K562 (cell line): ENCODE results near the gene PARP4. TPM values are rescaled to one million over a fixed set of nuclear protein-coding genes. Genes with fewer than 3 reads are reported as not detected.
A peak's percentile ranks its signal among the peaks of the same experiment; 100 is the strongest.
"Not testable (repeated sequence)": the region's sequence is repeated elsewhere in the genome, so short reads cannot be mapped to it uniquely, and the experiment has no call there.

Source experiments
- ATAC-seq: fragments of 200-7000 bp; cut with Tn5 transposase; 3 replicates; pipeline ENCODE4 v1.9.1; 2020; ENCODE audit warnings: moderate library complexity
- BruUV-seq: library from RNA; stranded (reverse); fragments of 400-500 nt; replicated peaks from 2 replicates; lab custom pipeline; 2021; lab: Mats Ljungman, UMichigan
- CTCF ChIA-PET: fragments of 300-600 bp; formaldehyde crosslinking; extraction: SDS; loops from one replicate; lab custom pipeline; 2021; ENCODE audit warnings: low intra/inter-chr PET ratio; lab: Yijun Ruan, JAX
- POLR2A ChIA-PET: fragments of 300-600, 350-650 bp; sonication (Branson Sonifier 250); formaldehyde crosslinking; extraction: SDS; loops from one replicate; lab custom pipeline; 2021; ENCODE audit warnings: antibody characterized with exemption, inconsistent platforms; lab: Yijun Ruan, JAX
- DNase-seq, 4 experiments: peaks; one replicate each; pipeline versions ENCODE4 v3.0.0 to v3.0.0-alpha.2; 2011 to 2018; ENCODE audit warnings: low spot score in 3 of 4, mixed read lengths in 3 of 4; ENCODE audit errors: extremely low read depth in 1 of 4
- FAIRE-seq: peaks from 2 replicates; lab custom pipeline; 2011; peaks lifted over from hg19 to GRCh38; lab: Jason Lieb, UNC
- H2AFZ ChIP-seq: 2 replicates; pipeline ENCODE4 v1.6.0; 2011; ENCODE audit warnings: low read depth, low read length, control low read depth, inconsistent platforms
- H3K27ac ChIP-seq: fragments of 200-600 bp; 3 replicates; pipeline ENCODE4 v1.8.0; 2011; ENCODE audit warnings: low read depth, mild to moderate bottlenecking, control low read depth, inconsistent platforms, low read length, moderate library complexity, mixed read lengths; ENCODE audit errors: extremely low read depth
- H3K27me3 ChIP-seq, 2 experiments: fragments of 300-600 bp in 1 of 2; 2 replicates in 1 of 2; 3 replicates in 1 of 2; pipeline versions ENCODE4 v1.6.0 to v1.8.0; 2011; ENCODE audit warnings: inconsistent platforms in 2 of 2, low read length in 2 of 2, mild to moderate bottlenecking in 1 of 2, mixed read lengths in 1 of 2, moderate library complexity in 1 of 2; ENCODE audit not compliant: control insufficient read depth in 2 of 2, insufficient read depth in 2 of 2
- H3K36me3 ChIP-seq: fragments of 300-600 bp; 3 replicates; pipeline ENCODE4 v1.8.0; 2011; ENCODE audit warnings: mild to moderate bottlenecking, low read length, inconsistent platforms; ENCODE audit not compliant: control insufficient read depth, insufficient read depth
- H3K4me1 ChIP-seq, 2 experiments: fragments of 200-600 bp in 1 of 2; replicated peaks in 1 of 2; 2 replicates in 1 of 2; 3 replicates in 1 of 2; pipeline versions ENCODE4 v1.5.1 to v1.8.0; 2011; ENCODE audit warnings: inconsistent platforms in 2 of 2, low read length in 2 of 2, mild to moderate bottlenecking in 1 of 2, mixed read lengths in 1 of 2, moderate library complexity in 1 of 2; ENCODE audit not compliant: control insufficient read depth in 2 of 2, insufficient read depth in 2 of 2
- H3K4me2 ChIP-seq: 2 replicates; pipeline ENCODE4 v1.6.1; 2011; ENCODE audit warnings: low read length, control low read depth, inconsistent platforms, mixed read lengths; ENCODE audit not compliant: insufficient read depth
- H3K4me3 ChIP-seq: fragments of 200-600 bp; sonication (generic), shearing (Covaris generic); 2 replicates; pipeline ENCODE4 v1.5.1; 2016; ENCODE audit warnings: control low read depth, inconsistent platforms
- H3K79me2 ChIP-seq: fragments of 200-600 bp; 3 replicates; pipeline ENCODE4 v1.8.0; 2011; ENCODE audit warnings: low read length, inconsistent platforms; ENCODE audit not compliant: control insufficient read depth, insufficient read depth
- H3K9ac ChIP-seq, 2 experiments: 2 replicates each; pipeline versions ENCODE4 v1.6.0 to v1.6.1; 2011; ENCODE audit warnings: low read depth in 2 of 2, low read length in 2 of 2, control low read depth in 1 of 2, inconsistent platforms in 1 of 2, mild to moderate bottlenecking in 1 of 2, mixed read lengths in 1 of 2; ENCODE audit not compliant: insufficient read depth in 1 of 2
- H3K9me1 ChIP-seq: one replicate; pipeline ENCODE4 v1.6.0; 2011; ENCODE audit warnings: inconsistent platforms, mild to moderate bottlenecking, low read length, moderate library complexity; ENCODE audit not compliant: control insufficient read depth, insufficient read depth
- H3K9me3 ChIP-seq: replicated peaks from 2 replicates; pipeline ENCODE4 v1.5.1; 2011; ENCODE audit warnings: low read depth, low read length, inconsistent platforms; ENCODE audit not compliant: control insufficient read depth, insufficient read depth
- H4K20me1 ChIP-seq: replicated peaks from 2 replicates; pipeline ENCODE4 v1.6.1; 2011; ENCODE audit warnings: low read length, inconsistent platforms, mixed read lengths; ENCODE audit not compliant: control insufficient read depth, insufficient read depth
- CHCHD3 ChIP-seq: fragments of 250-450 bp; sonication (Bioruptor Pico); IDR thresholded peaks from 2 replicates; pipeline ENCODE4 v2.1.2; 2022; ENCODE audit warnings: mild to moderate bottlenecking
- CTCFL ChIP-seq: IDR thresholded peaks from 2 replicates; pipeline ENCODE4 v1.6.1; 2011; ENCODE audit warnings: borderline replicate concordance, low read depth, mild to moderate bottlenecking, moderate library complexity, low read length; ENCODE audit not compliant: insufficient read depth, poor library complexity, severe bottlenecking
- KDM5B ChIP-seq: fragments of 200-600 bp; sonication (generic); IDR thresholded peaks from 2 replicates; pipeline ENCODE4 v1.6.1; 2012; ENCODE audit warnings: low read depth, mild to moderate bottlenecking, moderate library complexity, low read length, control low read depth, inconsistent platforms; ENCODE audit not compliant: insufficient replicate concordance
- NFYB ChIP-seq: IDR thresholded peaks from 2 replicates; pipeline ENCODE4 v1.6.1; 2011; ENCODE audit warnings: mild to moderate bottlenecking, moderate library complexity; ENCODE audit not compliant: insufficient read length; ENCODE audit errors: extremely low read depth
- NR2C2 ChIP-seq, 2 experiments: fragments of 200-800 bp in 1 of 2; sonication (Bioruptor generic) in 1 of 2; sonication (generic) in 1 of 2; formaldehyde crosslinking in 1 of 2; IDR thresholded peaks; 2 replicates each; pipeline versions ENCODE4 v1.6.1 to v1.8.0; 2016 to 2022; ENCODE audit warnings: mild to moderate bottlenecking in 1 of 2, missing compliant biosample characterization in 1 of 2, missing genetic modification characterization in 1 of 2, missing genetic modification reagents in 1 of 2
- PKNOX1 ChIP-seq: fragments of 450-650 bp; IDR thresholded peaks from 2 replicates; pipeline ENCODE4 v1.6.1; 2016
- VEZF1 ChIP-seq: fragments of 200-800 bp; sonication (Bioruptor generic); IDR thresholded peaks from 2 replicates; pipeline ENCODE4 v1.6.1; 2017; ENCODE audit warnings: missing genetic modification characterization, missing compliant biosample characterization
- WGBS: fragments of 100-300 bp; shearing (Covaris generic); methylation state at CpG from one replicate; pipeline ENCODE4 v1.1.6; 2016; ENCODE audit warnings: low coverage, mixed read lengths; ENCODE audit not compliant: insufficient coverage; ENCODE audit errors: missing lambda C conversion rate; 5-methylcytosine and 5-hydroxymethylcytosine counted together
- in situ Hi-C: fragments of 300-500 bp; cut with MboI; formaldehyde crosslinking; loops from 4 replicates; pipeline ENCODE4 v1.15.0; 2018; ENCODE audit warnings: inconsistent platforms, mixed read lengths
- intact Hi-C: fragments of 100-400 bp; cut with micrococcal nuclease; formaldehyde crosslinking; loops from 2 replicates; pipeline ENCODE4 v1.14.2; 2022
- polyA plus RNA-seq, 8 experiments: library from polyadenylated mRNA; depleted of rRNA in 4 of 8; stranded (reverse) in 5 of 8; unstranded in 3 of 8; fragments of >200 nt; fragmentation: Nextera tagmentation in 2 of 8; fragmentation: Illumina TruSeq in 1 of 8; extraction: Ambion mirVana in 2 of 8; extraction: Trizol in 1 of 8; gene quantifications; 2 replicates each; pipeline versions ENCODE4 v1.2.1 to v1.2.3, GENCODE V29; 2011 to 2014; ENCODE audit warnings: inconsistent platforms in 1 of 8, missing spikeins in 1 of 8
- total RNA-seq, 7 experiments: library from RNA; depleted of rRNA in 6 of 7; stranded (reverse); fragments of >200 nt in 6 of 7; fragmentation: Illumina TruSeq in 2 of 7; extraction: Trizol in 2 of 7; gene quantifications; 2 replicates each; pipeline versions ENCODE4 v1.2.1 to v1.2.3, GENCODE V29; 2011 to 2021; ENCODE audit warnings: low replicate concordance in 1 of 7

Gene PARP4
- total and polyA plus RNA-seq, 9 of the 15 experiments (the other 6 are each of a cell fraction or from before 2014, with no cell fraction given): 6.3 to 26.3 (median 18.8) TPM

DNA sequence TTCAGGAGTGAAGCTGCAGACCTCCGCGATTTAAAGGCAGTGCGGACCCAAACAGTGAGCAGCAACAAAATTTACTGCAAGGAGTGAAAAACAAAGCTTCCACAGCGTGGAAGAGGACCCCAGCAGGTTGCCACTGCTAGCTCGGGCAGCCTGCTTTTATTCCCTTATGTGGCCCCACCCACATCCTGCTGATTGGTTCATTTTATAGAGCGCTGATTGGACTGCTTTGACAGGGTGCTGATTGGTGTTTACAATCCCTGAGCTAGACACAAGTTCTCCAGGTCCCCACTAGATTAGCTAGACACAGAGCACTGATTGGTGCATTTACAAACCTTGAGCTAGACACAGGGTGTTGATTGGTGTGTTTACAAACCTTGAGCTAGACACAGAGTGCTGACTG lies 6.3 kb downstream of the PARP4 start:
- H3K9me1 ChIP-seq, H3K36me3 ChIP-seq, H3K4me3 ChIP-seq, DNase-seq, intact Hi-C loops, H3K27me3 ChIP-seq, H4K20me1 ChIP-seq, in situ Hi-C loops, FAIRE-seq, CTCF ChIA-PET, H2AFZ ChIP-seq, BruUV-seq, H3K9me3 ChIP-seq: not testable (repeated sequence)
- H3K4me1 ChIP-seq: peaks cover 23% of the 10 kb centered on the region in 2 experiments
- peak; percentile 15; the same call in 1 of the 3 replicates for ATAC-seq
- peak overlapping the region; percentile 72; the same call in 1 of the 3 replicates for H3K27ac ChIP-seq
- peaks cover 47% of the 10 kb centered on the region for H3K79me2 ChIP-seq
- POLR2A ChIA-PET: interaction anchor here (0.9 to 2.0 kb wide), 5 partner anchors 9 to 53 kb away, joined by 3 to 9 read pairs (median 5); no protein-coding TSS in a partner anchor
- H3K4me2 ChIP-seq: peak overlapping the region; percentile 63; the same call in 1 of the 2 replicates
- TF ChIP-seq PKNOX1 (peak; percentile 51), NFYB (peak; percentile 61), KDM5B (peak; percentile 58)
- H3K9ac ChIP-seq: peak overlapping the region in 1 of 2 experiments; percentile 83; a peak in 2 of 4 replicates
- WGBS: 85% methylated on average over 5 of the region's 6 CpGs

DNA sequence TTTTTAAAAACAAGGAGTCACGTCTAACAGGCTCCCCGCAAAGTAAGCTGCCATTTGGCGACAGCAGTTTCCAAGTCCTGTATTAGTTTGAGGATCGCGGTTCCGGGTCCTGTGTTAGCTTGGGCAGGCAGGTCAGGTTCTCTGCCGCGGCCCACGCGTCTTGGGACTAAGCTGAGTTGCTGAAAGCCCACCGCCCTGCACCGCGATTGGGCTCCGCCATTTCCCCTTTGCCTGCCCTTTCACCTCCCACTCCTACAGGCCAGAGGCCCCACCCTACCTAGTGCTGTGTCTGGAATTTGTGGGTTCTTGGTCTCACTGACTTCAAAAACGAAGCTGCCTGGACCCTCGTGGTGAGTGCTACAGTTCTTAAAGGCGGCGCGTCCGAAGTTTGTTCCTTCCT lies 6.8 kb downstream of the PARP4 start:
- Histone ChIP-seq H3K36me3 (peaks cover 11% of the 10 kb centered on the region; the same call in 2 of the 3 replicates), H2AFZ (peak overlapping the region; percentile 58), H3K9me1 (no peaks in the 10 kb centered on the region), H3K4me2 (peak overlapping the region; percentile 63), H3K79me2 (peaks cover 41% of the 10 kb centered on the region), H3K4me1 (peaks cover 21 to 27% of the 10 kb centered on the region in 2 experiments), H4K20me1 (peaks cover 6% of the 10 kb centered on the region; the same call in 1 of the 2 replicates), H3K9ac (peak overlapping the region; percentile 43 to 83), H3K4me3 (peak overlapping the region; percentile 5; the same call in 1 of the 2 replicates), H3K27ac (peak overlapping the region; percentile 72), H3K27me3 (no peaks in the 10 kb centered on the region), H3K9me3 (no peaks in the 10 kb centered on the region)
- WGBS: 25% methylated on average over 10 of the region's 20 CpGs
- in situ Hi-C loops: no loop called here
- intact Hi-C loops: no loop called here
- ChIA-PET CTCF (no interaction called here), POLR2A (interaction anchor here (0.9 to 2.0 kb wide), 8 partner anchors 8 to 52 kb away, joined by 3 to 9 read pairs (median 4); no protein-coding TSS in a partner anchor)
- BruUV-seq: no TSS peak
- FAIRE-seq (no peak), ATAC-seq (peak; percentile 49), DNase-seq (peak in 1 of 4 experiments; percentile 28)
- TF ChIP-seq VEZF1 (0 out of 2 replicates have a peak, but pooled peaks have one; percentile 4), CTCFL (no peak), NR2C2 (CRISPR knock-in tag; IDR thresholded peaks at IDR 0.05) (no peak), NR2C2 (tag; IDR thresholded peaks at IDR 0.05) (peak; percentile 75), CHCHD3 (no peak)
